Measurements from ENCODE around the gene SORL1-AS1.

SORL1-AS1 gene

DNA sequence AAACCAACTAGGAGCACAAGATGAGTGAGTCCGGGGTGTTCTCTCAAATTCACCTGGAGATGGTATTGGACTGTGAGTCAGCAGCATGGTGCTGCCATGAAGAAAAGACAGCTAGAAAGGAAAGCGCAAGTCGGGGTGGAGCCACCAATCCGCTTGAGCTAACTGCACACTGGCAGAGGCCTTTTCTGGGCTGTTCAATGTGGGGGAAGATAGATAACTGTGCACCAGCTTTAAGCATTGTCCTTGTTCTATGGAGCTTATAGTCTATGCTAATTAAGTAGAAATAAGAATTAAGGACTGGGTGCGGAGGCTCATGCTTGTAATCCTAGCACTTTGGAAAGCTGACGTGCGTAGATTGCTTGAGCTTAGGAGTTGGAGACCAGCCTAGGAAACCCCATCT, 21.9 kb upstream of the SORL1-AS1 start:
- DNase-seq = no peak

DNA sequence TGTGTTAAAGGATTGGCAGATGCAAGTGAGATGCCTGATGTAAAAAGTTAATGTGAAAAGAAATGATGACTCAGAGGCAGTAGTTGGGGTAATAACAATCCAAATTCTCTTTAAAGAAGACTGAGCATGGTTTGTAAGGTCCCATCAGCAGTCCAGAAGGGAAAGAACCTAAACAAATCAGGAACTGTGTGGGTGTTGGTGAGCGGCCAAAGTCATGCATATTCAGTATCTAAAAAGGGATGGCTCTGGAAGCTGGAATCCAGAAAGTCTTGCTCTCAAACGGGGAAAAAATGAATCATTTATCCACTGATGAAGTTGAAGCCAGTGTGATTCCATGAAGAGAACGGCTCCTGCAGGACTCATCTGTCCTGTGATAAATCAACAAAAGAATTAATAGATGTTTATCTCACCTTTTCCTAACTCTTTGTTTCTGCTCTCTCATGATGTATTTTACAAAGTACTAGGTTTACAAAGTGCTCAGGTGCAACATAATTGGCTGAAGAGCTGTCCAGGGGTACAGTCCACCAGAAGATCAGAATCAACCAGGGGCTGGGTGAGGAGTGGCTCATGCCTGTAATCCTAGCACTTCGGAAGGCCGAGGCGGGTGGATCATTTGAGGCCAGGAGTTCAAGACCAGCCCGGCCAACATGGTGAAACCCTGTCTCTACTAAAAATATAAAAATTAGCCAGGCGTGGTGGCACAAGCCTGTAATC, 20.5 kb upstream of the SORL1-AS1 start:
- DNase-seq = no peak

DNA sequence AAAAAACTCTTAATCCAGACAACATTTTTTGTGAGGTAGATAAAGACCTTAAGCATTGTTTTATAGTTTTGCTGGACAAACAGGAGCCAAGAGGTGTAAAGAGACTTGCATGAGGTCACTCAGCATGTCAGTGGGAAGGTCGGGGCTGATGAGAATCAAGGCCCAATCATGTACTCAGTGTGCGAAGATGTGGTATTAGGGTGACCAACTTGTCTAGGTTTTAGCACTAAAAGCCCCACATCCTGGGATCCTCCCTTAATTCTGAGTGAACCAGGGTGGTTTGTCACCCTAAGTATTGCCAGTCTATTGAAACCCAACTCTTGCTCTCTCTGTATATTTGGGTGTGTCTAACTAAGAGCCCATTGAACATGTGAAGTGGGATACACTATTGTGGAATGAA, 19.5 kb upstream of the SORL1-AS1 start:
- no peak for DNase-seq

DNA sequence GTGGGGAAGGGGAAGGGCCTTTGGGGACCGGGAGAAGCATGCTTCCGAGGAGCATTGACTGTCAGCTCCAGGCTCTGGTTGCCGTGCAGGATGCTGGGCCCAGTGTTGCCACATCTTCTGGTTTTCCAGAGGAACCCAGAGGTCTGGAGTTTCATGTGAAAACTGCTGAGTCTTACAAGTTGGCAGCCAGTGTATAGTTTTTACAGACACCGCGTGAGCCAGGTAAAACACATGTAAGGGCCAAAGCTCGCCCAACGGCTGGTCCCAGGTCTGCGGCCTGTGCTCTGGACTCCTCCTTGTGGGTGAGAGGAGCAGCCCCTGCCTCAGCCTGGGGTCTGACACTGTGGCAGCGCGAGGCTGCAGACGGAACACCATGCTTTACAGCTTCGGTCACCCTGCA, 18.4 kb upstream of the SORL1-AS1 start:
- no peak for DNase-seq

DNA sequence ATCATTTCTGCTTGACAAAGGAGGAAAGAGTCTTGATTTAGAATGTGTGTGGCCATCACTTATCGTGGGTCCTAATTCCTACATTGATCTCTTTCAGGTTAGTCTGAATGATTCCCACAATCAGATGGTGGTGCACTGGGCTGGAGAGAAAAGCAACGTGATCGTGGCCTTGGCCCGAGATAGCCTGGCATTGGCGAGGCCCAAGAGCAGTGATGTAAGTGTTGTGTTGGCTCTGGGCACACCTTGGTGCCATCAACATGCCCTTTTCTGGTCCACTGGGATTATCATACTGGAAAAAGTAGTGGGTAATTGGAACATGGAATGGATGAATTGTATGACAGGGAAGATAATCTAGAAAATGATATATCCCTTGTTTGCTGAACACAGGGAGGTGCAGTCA, 17.1 kb upstream of the SORL1-AS1 start:
- no peak for DNase-seq

DNA sequence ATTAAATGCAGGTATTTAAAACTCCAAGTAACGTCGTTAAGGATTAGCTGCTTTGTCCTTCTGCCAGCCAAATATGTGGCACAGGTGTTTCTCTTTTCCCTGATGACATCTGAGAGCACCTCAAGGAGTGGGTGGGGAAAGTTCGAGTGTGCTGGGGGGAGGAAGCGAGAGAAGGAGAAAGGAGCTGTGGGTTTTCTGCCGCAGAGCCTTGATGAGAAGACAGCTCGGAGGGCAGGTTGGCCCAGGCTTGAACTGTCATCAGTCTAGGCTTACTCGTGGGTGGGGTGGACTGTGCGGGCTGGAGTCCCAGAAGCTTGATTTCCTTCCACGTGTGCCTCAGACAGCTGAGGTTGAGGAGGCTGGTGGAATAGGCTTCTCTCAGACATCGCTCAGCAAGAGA, 15.2 kb upstream of the SORL1-AS1 start:
- DNase-seq = no peak

DNA sequence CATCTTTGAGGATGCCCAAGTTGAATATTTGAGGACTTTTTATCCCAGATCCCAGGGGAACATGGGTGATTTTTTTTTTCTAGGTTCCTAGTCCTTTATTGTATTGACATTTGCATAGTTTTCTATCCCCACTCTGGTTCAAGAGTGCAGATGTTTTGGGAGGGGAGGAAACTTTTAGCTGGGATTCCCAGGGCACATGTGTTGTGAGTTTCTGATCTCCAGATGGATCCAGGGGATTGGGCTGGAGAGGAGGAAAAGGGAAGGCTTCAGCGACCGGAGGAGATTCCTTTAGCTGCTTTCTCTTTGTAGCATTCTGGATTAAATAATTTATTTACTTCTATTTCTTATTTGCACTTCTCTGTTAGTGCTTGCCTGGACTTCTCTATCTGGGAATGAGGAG, 14.7 kb upstream of the SORL1-AS1 start:
- DNase-seq = no peak

DNA sequence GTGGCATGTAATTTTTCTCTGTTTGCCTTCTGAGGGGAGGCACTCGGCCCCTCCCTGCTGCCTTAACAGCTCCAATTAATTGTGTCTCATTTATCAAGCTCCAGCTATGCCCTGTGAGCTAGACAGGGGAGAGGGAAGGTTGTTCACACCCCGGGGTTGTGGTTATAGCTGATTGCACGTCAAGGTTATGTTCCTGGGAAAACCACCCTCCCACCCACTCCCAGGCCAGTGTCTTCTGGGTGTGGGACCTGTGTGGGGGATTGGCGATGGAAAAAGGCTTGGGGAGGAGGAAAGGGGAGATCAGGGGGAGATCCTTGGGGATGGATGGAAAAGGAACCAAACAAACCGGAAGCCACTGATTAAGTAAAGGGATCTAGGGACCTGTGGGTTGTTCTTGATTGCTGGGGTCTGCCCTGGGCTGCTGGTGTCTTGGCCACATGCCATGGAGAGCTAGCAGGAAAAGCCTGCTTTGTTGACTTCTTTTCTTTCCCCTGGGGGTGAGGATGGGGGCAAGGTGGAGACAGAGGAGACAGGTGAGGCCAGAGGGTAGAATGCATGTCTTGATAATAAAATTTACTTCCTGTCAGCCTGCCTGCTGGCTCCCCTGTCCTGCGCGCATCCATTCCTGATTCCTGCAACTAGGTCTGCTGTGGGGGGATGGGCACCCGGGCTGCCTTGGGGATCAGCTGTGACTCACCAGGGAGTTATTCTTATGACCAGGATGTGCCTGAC, 13.5 kb upstream of the SORL1-AS1 start:
- DNase-seq = peak; percentile 89

DNA sequence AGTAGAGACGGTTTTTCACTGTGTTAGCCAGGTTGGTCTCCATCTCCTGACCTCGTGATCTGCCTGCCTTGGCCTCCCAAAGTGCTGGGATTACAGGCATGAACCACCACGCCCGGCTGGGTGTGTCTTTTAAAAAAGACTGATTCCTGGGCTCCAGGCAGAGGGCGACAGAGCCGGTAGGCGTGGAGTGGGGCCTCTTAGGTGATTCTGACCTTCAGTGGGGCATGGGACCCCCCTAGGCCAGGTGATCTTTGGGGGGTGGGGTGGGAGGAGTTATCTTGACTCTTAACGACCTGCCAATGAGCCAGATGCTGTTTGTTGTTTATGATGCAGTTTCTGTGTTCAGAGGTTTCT, 12.9 kb upstream of the SORL1-AS1 start:
- DNase-seq = no peak

DNA sequence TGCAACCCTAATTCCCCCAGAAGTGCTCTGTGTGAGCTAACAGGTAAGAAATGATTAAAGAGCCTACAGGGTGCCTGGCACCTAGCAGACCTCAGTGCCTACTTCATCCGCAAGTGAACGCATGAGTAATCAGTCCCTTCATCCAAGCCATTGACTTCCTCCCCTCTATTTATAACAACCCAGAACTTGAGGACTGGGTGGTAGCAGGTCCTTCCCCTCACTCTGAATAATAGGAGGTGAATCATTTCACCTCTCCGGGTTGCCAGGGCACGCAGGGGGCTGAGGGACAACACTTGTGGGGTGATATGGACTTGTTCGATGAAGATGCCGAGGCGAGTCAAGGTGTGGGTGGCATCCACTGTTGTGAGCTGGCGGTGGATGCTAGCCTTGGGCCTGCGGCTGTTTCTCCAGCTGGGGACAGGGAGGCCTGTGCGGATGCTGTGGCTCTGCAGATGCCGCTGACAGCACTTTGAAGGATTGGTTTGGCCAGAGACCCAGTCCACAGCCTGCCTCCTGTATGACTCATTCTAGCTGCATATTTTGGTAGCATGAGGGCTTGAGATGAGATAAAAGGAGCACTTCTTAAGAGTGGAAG, 11.7 kb upstream of the SORL1-AS1 start:
- DNase-seq = peak; percentile 43

DNA sequence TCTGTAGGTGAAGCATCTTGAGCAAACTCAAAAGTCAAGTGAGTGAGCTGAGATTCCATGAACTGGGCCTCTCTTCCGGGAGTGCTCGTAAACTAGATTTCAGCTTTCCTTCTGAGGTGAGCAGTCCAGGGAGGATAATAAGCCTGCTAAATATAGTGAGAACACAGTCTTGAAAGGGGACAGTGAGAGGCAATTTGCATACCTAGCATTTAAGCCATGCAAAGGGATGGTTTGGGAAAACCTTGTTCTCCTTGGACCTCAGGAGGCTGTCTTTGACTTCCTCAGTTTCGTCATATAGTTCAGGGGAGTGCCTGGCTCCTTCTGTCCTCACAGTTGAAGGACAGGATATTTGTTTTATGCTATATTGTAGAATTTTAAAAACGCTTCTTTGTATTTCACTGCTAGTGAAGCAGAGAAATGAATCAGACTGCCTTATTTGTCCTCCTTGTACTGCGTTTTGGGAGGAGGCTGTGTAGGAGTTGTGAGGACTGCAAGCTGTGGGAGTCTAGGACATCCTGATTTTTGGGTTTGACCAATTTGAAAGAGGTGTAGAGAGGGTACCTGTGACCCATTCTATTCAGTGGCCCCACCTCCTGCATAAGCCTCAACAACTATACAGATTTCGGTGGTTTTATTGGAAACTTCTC, 11.0 kb upstream of the SORL1-AS1 start:
- no peak for DNase-seq

DNA sequence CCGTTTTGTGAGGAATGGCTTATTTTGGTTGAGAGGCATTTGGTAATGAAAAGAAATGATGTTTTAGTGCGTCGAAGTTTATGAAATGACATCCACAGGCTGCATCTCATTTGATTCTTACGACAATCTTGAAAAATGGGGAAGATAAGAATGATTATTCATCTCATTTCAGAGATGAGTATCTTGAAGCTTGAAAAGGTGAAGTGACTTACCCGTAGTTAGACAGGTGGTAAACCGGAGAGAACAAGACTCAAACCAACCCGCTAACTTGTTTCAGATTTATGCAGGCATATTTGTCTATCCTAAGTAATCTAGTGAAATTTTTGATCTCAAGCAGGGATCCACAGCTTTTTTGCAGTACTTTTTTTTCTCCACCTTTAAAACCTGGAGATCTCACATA, 9.1 kb upstream of the SORL1-AS1 start:
- no peak for DNase-seq

DNA sequence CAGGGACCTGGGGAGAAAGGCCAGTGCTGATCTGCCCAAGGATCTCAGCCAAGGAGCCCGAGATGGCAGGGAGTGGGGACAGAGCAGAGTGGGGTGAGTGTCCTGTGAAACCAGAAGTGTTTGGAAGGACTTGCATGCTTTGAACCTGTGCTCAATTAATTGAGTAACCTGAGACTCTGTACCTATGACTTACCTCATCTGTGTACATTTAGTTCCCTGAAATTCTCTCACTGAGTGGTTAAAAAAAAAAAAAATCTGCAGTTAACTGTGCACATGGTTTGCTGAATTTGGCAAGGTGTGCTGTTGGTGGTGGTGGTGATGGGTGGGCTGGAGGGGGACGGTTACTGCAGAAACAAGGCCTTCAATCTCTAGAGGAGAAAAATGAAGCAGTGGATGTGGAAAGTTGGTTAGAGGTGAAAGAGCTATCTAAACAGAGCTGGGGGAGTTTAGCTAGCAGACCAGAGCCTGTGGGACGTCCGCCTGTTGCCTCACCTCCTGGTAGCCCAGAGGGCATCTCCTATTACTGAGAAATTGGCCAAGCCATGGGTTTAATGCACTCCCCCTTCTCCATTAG, 8.3 kb upstream of the SORL1-AS1 start:
- peak; percentile 54 for DNase-seq

DNA sequence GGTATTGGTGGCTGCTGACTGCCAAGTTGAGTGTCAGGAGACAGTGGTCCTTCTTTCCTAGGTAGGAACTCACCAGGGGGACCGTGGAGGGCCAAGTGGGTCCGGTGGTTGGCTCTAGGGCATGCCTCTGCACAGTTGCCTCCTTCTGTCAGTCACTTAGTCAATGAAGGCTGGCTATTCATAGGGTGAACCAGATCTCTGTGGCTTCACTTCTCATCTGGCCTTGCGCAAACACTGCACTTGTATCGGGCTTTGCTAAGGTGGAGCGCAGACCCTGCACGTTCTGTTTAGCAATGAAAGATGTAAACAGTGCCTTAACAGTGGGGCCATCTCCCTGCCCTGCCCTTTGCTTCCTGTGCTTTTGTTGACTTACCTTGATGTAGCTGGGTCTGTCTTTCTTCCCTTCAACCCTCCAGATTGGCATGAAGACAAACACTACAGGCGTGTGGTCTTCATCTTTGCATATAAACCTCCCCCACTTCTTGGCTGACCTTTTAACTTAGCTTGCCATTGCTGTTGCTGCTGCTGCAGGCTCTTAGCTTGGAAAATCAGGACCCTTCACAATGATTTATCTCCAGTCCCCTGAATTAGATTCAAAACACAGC, 6.7 kb upstream of the SORL1-AS1 start:
- peak; percentile 76 for DNase-seq

DNA sequence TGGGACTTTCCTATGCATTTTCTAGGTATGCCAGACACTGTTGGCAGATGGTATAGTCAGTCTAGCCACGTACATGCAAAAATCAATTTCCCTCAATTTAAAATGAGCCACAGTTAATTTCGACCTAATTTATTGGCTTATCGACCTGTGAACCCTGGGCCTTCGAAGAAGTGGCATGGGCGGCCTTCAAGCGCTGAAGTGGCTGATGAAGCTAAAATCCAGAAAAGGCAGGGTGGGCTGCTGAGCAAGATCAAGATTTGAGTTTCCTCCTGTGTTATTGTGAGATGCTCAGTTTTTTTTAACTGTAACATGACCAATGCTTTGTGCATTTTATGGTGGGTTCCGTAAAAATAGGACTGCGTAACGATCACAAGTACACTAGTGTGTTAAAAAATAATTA, 5.8 kb upstream of the SORL1-AS1 start:
- no peak for DNase-seq

DNA sequence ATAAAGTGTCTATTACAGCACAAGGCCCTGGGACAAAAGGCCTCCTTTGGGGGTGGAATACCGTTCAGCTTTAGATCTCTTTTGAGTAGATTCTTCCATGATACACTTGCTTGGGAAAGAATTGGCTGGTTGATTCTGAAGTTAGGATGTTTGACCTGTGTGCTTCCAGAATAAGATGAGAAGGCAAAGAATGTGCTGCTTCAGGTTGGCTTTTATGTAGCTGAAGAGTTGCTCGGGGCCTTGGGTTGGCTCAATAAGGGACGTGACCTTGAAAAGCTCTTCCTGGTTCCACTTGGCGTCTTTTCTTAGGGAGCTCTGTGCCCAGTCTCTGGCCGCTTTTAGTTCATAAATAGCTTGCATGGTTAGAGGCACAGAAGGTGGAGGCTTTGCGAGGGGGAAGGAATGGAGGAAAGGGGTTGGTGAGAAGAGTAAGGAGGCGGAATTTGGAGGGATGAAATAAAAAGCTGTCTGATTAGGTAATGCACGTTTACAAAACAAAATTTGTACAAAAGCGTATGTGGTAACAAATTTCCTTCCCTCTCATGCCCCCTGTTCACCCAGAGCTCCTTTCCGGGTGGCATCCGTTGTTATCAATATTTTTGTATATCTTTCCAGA, 4.2 kb upstream of the SORL1-AS1 start:
- DNase-seq = no peak

DNA sequence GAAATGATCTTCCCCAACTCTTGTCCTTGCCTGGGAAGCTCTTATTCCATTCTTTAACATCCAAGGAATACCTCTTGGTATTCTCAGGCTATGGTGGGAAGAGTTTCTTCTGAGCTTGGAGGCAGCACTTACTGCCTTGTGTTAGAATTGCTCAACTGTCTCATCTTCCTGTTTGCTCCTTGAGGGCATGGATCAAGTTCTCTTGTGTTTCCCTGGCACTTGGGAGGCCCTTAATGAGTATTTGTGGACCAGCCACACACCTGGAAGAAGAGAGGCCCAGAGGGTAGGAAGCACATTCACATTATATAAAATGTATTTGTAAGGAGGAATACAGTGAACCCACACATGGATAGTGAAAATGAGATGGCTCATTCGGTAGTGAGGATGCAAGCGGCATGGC, 3.4 kb upstream of the SORL1-AS1 start:
- no peak for DNase-seq

DNA sequence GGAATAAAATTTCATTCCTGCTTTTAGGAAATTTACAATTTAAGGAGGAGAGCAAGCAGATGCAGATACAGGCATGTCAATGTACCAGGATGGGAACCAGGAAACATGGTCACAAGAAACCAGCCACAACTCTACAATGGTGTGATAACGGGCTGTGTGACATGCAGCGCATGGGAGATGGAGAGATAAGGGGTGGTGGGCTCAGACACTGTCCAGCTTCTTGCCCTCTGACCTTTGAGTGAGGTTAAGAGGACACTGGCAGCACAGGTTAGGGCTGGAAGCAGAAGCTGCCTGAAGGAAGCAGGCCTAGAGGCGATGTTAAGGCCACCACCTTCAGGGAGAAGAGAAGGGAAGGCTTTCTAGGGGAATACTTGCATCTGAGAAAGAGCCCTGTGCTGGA, 2.3 kb upstream of the SORL1-AS1 start:
- no peak for DNase-seq

DNA sequence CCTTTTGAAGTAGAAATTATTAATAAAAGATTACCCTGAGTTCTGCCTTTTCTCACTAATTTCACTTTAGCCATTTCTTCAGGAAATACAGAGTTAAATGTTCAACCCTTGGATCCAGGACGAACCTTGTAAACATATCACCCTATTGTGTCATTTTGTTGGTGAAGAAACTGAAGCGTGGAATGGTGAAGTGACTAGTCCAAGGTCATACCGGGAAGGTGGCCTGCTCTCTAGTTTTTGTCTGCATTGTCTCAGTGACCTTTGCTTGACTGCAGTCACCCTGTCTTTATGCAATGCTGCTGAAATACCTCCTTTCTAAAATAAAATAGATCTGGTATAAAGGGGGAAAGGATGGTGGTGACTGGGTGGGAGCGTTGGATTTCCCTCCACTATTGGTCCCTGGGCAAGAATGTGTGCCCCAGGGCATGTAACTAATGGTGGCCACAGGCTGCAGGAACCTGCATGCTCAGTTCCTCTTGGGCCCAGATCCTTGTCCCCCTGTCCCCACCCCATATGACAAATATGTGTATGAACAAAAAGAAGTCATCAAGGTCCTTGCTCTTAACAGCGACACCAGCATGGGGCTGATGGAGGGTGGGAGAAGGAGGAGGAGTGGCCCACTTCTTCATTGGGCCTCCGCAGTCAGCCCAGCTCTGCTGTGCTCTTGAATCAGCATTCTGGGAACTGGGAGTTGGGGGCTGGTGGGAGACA, 977 bp upstream of the SORL1-AS1 start:
- no peak for DNase-seq

DNA sequence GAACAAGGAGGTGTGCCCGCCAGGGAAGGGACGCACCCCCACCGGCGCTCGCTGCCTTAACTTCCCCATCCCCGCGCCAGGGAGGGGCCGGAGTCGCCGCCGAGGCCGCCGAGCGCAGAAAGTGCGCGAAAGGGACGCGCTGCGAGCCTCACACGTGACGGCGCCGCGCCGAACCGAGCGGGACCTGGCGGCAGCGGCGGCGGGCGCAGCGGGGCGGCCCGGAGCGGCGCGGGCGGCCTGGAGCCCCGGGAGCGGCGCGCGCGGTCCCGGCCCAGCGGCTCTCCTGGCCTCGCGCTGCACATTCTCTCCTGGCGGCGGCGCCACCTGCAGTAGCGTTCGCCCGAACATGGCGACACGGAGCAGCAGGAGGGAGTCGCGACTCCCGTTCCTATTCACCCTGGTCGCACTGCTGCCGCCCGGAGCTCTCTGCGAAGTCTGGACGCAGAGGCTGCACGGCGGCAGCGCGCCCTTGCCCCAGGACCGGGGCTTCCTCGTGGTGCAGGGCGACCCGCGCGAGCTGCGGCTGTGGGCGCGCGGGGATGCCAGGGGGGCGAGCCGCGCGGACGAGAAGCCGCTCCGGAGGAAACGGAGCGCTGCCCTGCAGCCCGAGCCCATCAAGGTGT, 670 bp downstream of the SORL1-AS1 start, which contains the start of gene SORL1:
TSS of gene SORL1 (plus strand) at position 329 of the 623 bp plus-strand sequence. CDS start at position 347, 18 bp downstream.
- peak; percentile 47 for DNase-seq

Measured in DMS153 (cell line).